WTC11 (cell line): ENCODE results near the gene ENTPD1. TPM values are rescaled to one million over a fixed set of nuclear protein-coding genes. Genes with fewer than 3 reads are reported as not detected.

Experiments
- ATAC-seq: fragments of 200-7000 bp; cut with Tn5 transposase; 2 replicates; pipeline ENCODE4 v1.10.0; 2021; ENCODE audit warnings: mild to moderate bottlenecking, moderate library complexity
- CTCF ChIA-PET: fragments of 300-600 bp; sonication (Branson Sonifier 250); formaldehyde crosslinking; loops from one replicate; lab custom pipeline; 2021; ENCODE audit warnings: antibody characterized with exemption; lab: Charles Lee
- POLR2A ChIA-PET: fragments of 350-600 bp; sonication (Branson Sonifier 250); formaldehyde crosslinking; loops from one replicate; lab custom pipeline; 2021; ENCODE audit warnings: antibody characterized with exemption; lab: Charles Lee
- DNase-seq: peaks from one replicate; pipeline ENCODE4 v3.0.0; 2021; ENCODE audit warnings: low spot score
- H3K27ac Mint-ChIP-seq: 2 replicates; pipeline ENCODE4 v1.8.0; 2021; ENCODE audit warnings: mixed read lengths
- H3K27me3 Mint-ChIP-seq: 2 replicates; pipeline ENCODE4 v1.8.0; 2021; ENCODE audit warnings: low read depth, mild to moderate bottlenecking, moderate library complexity, mixed read lengths
- H3K36me3 Mint-ChIP-seq: 2 replicates; pipeline ENCODE4 v1.8.0; 2021; ENCODE audit warnings: mixed read lengths
- H3K4me1 Mint-ChIP-seq: 2 replicates; pipeline ENCODE4 v1.8.0; 2022; ENCODE audit warnings: mixed read lengths
- H3K4me3 Mint-ChIP-seq: 2 replicates; pipeline ENCODE4 v1.8.0; 2021; ENCODE audit warnings: mild to moderate bottlenecking, moderate library complexity, mixed read lengths
- H3K9me3 Mint-ChIP-seq: 2 replicates; pipeline ENCODE4 v1.8.0; 2021; ENCODE audit warnings: mixed read lengths
- ATF1 ChIP-seq: sonication (generic); formaldehyde crosslinking; IDR thresholded peaks from 2 replicates; pipeline ENCODE4 v1.8.1; 2023; ENCODE audit warnings: mild to moderate bottlenecking, moderate library complexity, missing genetic modification reagents
- CBFB ChIP-seq: sonication (generic); formaldehyde crosslinking; IDR thresholded peaks from 2 replicates; pipeline ENCODE4 v1.8.1; 2022; ENCODE audit warnings: mild to moderate bottlenecking, low read depth, missing genetic modification reagents
- CTCF ChIP-seq: fragments of 200-600 bp; IDR thresholded peaks from 2 replicates; pipeline ENCODE4 v1.8.0; 2022; ENCODE audit warnings: antibody characterized with exemption
- E2F4 ChIP-seq: sonication (generic); formaldehyde crosslinking; IDR thresholded peaks from 2 replicates; pipeline ENCODE4 v1.8.1; 2022; ENCODE audit warnings: low read depth, mild to moderate bottlenecking, moderate library complexity, missing genetic modification reagents, borderline replicate concordance
- ESRRA ChIP-seq: sonication (generic); formaldehyde crosslinking; IDR thresholded peaks from 2 replicates; pipeline ENCODE4 v1.8.1; 2022; ENCODE audit warnings: mild to moderate bottlenecking, missing genetic modification reagents, borderline replicate concordance
- ETV6 ChIP-seq: sonication (generic); formaldehyde crosslinking; IDR thresholded peaks from 2 replicates; pipeline ENCODE4 v1.8.1; 2022; ENCODE audit warnings: mild to moderate bottlenecking, missing genetic modification reagents
- FOXP1 ChIP-seq: sonication (generic); formaldehyde crosslinking; IDR thresholded peaks from 2 replicates; pipeline ENCODE4 v1.8.0; 2022; ENCODE audit warnings: missing genetic modification reagents, mild to moderate bottlenecking, moderate library complexity, borderline replicate concordance
- GRHL2 ChIP-seq: fragments of 250-450 bp; sonication (Bioruptor Pico); IDR thresholded peaks from 2 replicates; pipeline ENCODE4 v1.8.0; 2022; ENCODE audit warnings: mild to moderate bottlenecking, moderate library complexity; ENCODE audit not compliant: insufficient replicate concordance, severe bottlenecking
- GTF2I ChIP-seq: fragments of 250-450 bp; sonication (Bioruptor Pico); conservative IDR thresholded peaks from 2 replicates; pipeline ENCODE4 v1.4.0; 2021; ENCODE audit warnings: mild to moderate bottlenecking
- IRF1 ChIP-seq: sonication (generic); formaldehyde crosslinking; IDR thresholded peaks from 2 replicates; pipeline ENCODE4 v1.8.0; 2023; ENCODE audit warnings: missing genetic modification reagents
- IRF2 ChIP-seq: sonication (generic); formaldehyde crosslinking; IDR thresholded peaks from 2 replicates; pipeline ENCODE4 v1.8.0; 2022; ENCODE audit warnings: low read depth, missing genetic modification reagents, borderline replicate concordance
- MAX ChIP-seq: sonication (generic); formaldehyde crosslinking; IDR thresholded peaks from 2 replicates; pipeline ENCODE4 v1.8.0; 2022; ENCODE audit warnings: mild to moderate bottlenecking, missing genetic modification reagents
- MLX ChIP-seq: sonication (generic); formaldehyde crosslinking; IDR thresholded peaks from 2 replicates; pipeline ENCODE4 v1.8.1; 2023; ENCODE audit warnings: mild to moderate bottlenecking, missing genetic modification reagents, moderate library complexity
- PRDM15 ChIP-seq: sonication (generic); formaldehyde crosslinking; IDR thresholded peaks from 2 replicates; pipeline ENCODE4 v1.8.0; 2022; ENCODE audit warnings: missing genetic modification reagents
- SMAD3 ChIP-seq: sonication (generic); formaldehyde crosslinking; IDR thresholded peaks from 2 replicates; pipeline ENCODE4 v1.8.0; 2022; ENCODE audit warnings: missing genetic modification reagents, mild to moderate bottlenecking, borderline replicate concordance
- SMAD4 ChIP-seq: sonication (generic); formaldehyde crosslinking; IDR thresholded peaks from 2 replicates; pipeline ENCODE4 v1.8.0; 2022; ENCODE audit warnings: mild to moderate bottlenecking, missing genetic modification reagents
- USF2 ChIP-seq: sonication (generic); formaldehyde crosslinking; IDR thresholded peaks from 2 replicates; pipeline ENCODE4 v1.8.1; 2023; ENCODE audit warnings: mild to moderate bottlenecking, missing genetic modification reagents, moderate library complexity
- ZNF317 ChIP-seq: sonication (generic); formaldehyde crosslinking; IDR thresholded peaks from 2 replicates; pipeline ENCODE4 v1.8.1; 2023; ENCODE audit warnings: low read depth, mild to moderate bottlenecking, moderate library complexity, missing genetic modification reagents, borderline replicate concordance
- total RNA-seq: library from RNA; stranded (reverse); gene quantifications from 3 replicates; pipeline ENCODE4 v1.2.3, GENCODE V29; 2021
- TF ChIP-seq, protein P1 (sequence below): sonication (generic); formaldehyde crosslinking; IDR thresholded peaks from 2 replicates; pipeline ENCODE4 v1.8.1; 2023; ENCODE audit warnings: mild to moderate bottlenecking, missing genetic modification reagents, borderline replicate concordance

ENTPD1 gene
- total RNA-seq, 1 experiment from 2014 or later, result 2.3 TPM

DNA sequence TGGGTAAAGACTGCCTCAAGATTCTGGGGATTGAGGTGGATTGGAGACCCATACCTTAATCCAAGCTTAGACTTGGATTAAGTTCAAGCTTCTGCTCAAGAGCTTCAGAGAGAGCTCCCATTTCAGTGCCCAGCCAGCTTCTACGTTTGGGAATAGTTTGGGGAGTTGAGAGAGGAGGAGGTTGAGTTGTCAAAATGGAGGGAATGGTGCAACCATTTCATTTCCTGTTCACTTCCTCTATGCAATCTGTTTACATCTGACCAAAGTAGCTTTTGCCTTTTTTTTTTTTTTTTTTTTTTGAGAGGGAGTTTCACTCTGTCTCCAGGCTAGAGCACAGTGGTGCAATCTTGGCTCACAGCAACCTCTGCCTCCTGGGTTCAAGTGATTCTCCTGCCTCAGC lies 65.8 kb downstream of the ENTPD1 start:
- POLR2A ChIA-PET, result no interaction called here

DNA sequence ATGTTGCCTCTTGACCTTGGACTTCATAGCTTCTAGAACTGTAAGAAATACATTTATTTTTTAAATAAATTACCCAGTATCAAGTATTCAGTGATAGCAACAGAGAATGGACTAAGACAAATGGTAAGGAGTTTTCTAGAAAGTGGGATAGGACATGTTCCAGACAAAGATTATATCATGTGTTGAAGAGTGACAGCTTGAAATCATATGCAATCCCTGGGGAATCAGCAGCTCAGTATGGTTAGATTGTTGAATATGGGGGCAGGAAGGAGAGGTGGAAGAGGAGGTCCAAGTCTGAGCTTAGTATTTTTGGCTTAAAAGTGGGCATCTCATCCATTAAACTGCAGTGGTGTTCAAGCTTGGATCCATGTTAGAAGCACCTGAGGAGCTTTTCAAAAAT lies 74.1 kb downstream of the ENTPD1 start:
- POLR2A ChIA-PET, result no interaction called here
- H3K27ac Mint-ChIP-seq, result no peak overlapping the region
- no peak overlapping the region for H3K4me3 Mint-ChIP-seq
- no peaks in the 10 kb centered on the region for H3K36me3 Mint-ChIP-seq
- ATAC-seq, result no peak
- no peaks in the 10 kb centered on the region; the same call in 1 of the 2 replicates for H3K27me3 Mint-ChIP-seq
- no peaks in the 10 kb centered on the region for H3K4me1 Mint-ChIP-seq
- CTCF ChIA-PET, result interaction anchor here (1.5 to 5.8 kb wide), 2 partner anchors 11 to 136 kb away, joined by 6 to 26 read pairs; partner anchors contain the start of gene TCTN3
- peaks cover 2% of the 10 kb centered on the region; the same call in 1 of the 2 replicates for H3K9me3 Mint-ChIP-seq
- DNase-seq, result no peak
- no peak for TF ChIP-seq GTF2I
- TF ChIP-seq MAX (CRISPR knock-in tag), result no peak
- no peak for TF ChIP-seq USF2 (CRISPR knock-in tag)
- no peak for TF ChIP-seq ETV6 (CRISPR knock-in tag)
- no peak for TF ChIP-seq PRDM15 (CRISPR knock-in tag)
- TF ChIP-seq E2F4 (CRISPR knock-in tag), result no peak
- TF ChIP-seq SMAD4 (CRISPR knock-in tag), result no peak
- TF ChIP-seq IRF1 (CRISPR knock-in tag), result no peak
- no peak for TF ChIP-seq ATF1 (CRISPR knock-in tag)
- TF ChIP-seq, protein P1, sequence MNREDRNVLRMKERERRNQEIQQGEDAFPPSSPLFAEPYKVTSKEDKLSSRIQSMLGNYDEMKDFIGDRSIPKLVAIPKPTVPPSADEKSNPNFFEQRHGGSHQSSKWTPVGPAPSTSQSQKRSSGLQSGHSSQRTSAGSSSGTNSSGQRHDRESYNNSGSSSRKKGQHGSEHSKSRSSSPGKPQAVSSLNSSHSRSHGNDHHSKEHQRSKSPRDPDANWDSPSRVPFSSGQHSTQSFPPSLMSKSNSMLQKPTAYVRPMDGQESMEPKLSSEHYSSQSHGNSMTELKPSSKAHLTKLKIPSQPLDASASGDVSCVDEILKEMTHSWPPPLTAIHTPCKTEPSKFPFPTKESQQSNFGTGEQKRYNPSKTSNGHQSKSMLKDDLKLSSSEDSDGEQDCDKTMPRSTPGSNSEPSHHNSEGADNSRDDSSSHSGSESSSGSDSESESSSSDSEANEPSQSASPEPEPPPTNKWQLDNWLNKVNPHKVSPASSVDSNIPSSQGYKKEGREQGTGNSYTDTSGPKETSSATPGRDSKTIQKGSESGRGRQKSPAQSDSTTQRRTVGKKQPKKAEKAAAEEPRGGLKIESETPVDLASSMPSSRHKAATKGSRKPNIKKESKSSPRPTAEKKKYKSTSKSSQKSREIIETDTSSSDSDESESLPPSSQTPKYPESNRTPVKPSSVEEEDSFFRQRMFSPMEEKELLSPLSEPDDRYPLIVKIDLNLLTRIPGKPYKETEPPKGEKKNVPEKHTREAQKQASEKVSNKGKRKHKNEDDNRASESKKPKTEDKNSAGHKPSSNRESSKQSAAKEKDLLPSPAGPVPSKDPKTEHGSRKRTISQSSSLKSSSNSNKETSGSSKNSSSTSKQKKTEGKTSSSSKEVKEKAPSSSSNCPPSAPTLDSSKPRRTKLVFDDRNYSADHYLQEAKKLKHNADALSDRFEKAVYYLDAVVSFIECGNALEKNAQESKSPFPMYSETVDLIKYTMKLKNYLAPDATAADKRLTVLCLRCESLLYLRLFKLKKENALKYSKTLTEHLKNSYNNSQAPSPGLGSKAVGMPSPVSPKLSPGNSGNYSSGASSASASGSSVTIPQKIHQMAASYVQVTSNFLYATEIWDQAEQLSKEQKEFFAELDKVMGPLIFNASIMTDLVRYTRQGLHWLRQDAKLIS (CRISPR knock-in tag), result no peak
- no peak for TF ChIP-seq GRHL2
- TF ChIP-seq CTCF, result no peak
- TF ChIP-seq CBFB (CRISPR knock-in tag), result no peak

More for the DNA sequence above, 65.8 kb downstream of the ENTPD1 start:
- no peak for TF ChIP-seq ESRRA (CRISPR knock-in tag)
- no peak for TF ChIP-seq IRF2 (CRISPR knock-in tag)
- no peak for TF ChIP-seq FOXP1 (CRISPR knock-in tag)
- no peak for TF ChIP-seq ZNF317 (CRISPR knock-in tag)
- no peak for TF ChIP-seq SMAD3 (CRISPR knock-in tag)
- no peak for TF ChIP-seq MLX (CRISPR knock-in tag)
- no peak for TF ChIP-seq IRF1 (CRISPR knock-in tag)
- H3K27me3 Mint-ChIP-seq, result peaks cover 4% of the 10 kb centered on the region; the same call in 1 of the 2 replicates
- no peak for DNase-seq
- ATAC-seq, result no peak
- H3K9me3 Mint-ChIP-seq, result peaks cover 17% of the 10 kb centered on the region
- H3K27ac Mint-ChIP-seq, result no peak overlapping the region
- CTCF ChIA-PET, result interaction anchor here (0.6 to 3.0 kb wide), 3 partner anchors 20 to 548 kb away, joined by 4 to 14 read pairs (median 4); partner anchors contain the start of gene TCTN3
- no peak overlapping the region for H3K4me3 Mint-ChIP-seq
- peaks cover 9% of the 10 kb centered on the region for H3K4me1 Mint-ChIP-seq
- no peaks in the 10 kb centered on the region; the same call in 1 of the 2 replicates for H3K36me3 Mint-ChIP-seq
